AG04450 (cell line): ENCODE results near the gene IL20. TPM values are rescaled to one million over a fixed set of nuclear protein-coding genes. Genes with fewer than 3 reads are reported as not detected.

Source experiments
- CTCF ChIA-PET: fragments of 300-600, 350-600 bp; formaldehyde crosslinking; extraction: SDS; loops from one replicate; lab custom pipeline; 2022; ENCODE audit warnings: antibody characterized with exemption, inconsistent platforms; lab: Charles Lee
- POLR2A ChIA-PET: fragments of 350-600 bp; formaldehyde crosslinking; extraction: SDS; loops from one replicate; lab custom pipeline; 2021; ENCODE audit warnings: antibody characterized with exemption, inconsistent platforms; lab: Yijun Ruan, JAX
- DNase-seq: peaks from one replicate; pipeline ENCODE4 v3.0.0-alpha.2; 2011; ENCODE audit warnings: low read depth, low spot score
- H3K27ac ChIP-seq: one replicate; pipeline ENCODE4 v1.5.1; 2012; ENCODE audit warnings: low read depth, low read length, control low read depth
- H3K27me3 ChIP-seq: one replicate; pipeline ENCODE4 v1.6.0; 2012; ENCODE audit warnings: low read length; ENCODE audit not compliant: control insufficient read depth, insufficient read depth
- H3K4me3 ChIP-seq: 2 replicates; pipeline ENCODE4 v1.5.1; 2011; ENCODE audit warnings: mild to moderate bottlenecking, low read depth, low read length, control low read depth
- H3K9me3 ChIP-seq: 2 replicates; pipeline ENCODE4 v1.5.1; 2012; ENCODE audit warnings: low read length; ENCODE audit not compliant: control insufficient read depth, insufficient read depth
- polyA plus RNA-seq: library from polyadenylated mRNA; depleted of rRNA; stranded (reverse); fragments of >200 nt; gene quantifications from 2 replicates; pipeline ENCODE4 v1.2.3, GENCODE V29; 2011
- TF ChIP-seq, protein P1 (sequence below): IDR thresholded peaks from 2 replicates; pipeline ENCODE4 v1.5.1; 2011; ENCODE audit warnings: low read depth, low read length, control low read depth, inconsistent platforms

IL20 gene
- polyA plus RNA-seq, 1 experiment, result not detected

DNA sequence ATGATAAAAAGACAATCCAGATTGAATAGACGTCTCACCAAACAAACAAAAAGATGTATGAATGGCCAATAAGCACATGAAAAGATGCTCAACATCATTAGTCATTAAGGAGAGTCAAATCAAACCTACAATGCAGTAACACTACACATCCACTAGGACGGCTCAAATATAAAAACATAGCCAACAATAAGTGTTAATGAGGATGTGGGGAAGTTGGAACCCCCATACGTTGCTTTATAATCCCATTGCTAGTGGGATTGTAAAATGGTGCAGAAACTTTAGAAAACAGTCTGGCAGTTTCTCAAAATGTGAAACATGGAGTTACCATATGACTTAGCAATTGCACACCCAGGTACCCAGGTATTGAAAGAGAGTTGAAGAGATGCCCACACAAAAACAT is 17.1 kb downstream of the IL20 start:
- no peak for DNase-seq
- POLR2A ChIA-PET, result no interaction called here
- no peaks in the 10 kb centered on the region for H3K9me3 ChIP-seq
- H3K27ac ChIP-seq, result no peak overlapping the region
- TF ChIP-seq, protein P1, sequence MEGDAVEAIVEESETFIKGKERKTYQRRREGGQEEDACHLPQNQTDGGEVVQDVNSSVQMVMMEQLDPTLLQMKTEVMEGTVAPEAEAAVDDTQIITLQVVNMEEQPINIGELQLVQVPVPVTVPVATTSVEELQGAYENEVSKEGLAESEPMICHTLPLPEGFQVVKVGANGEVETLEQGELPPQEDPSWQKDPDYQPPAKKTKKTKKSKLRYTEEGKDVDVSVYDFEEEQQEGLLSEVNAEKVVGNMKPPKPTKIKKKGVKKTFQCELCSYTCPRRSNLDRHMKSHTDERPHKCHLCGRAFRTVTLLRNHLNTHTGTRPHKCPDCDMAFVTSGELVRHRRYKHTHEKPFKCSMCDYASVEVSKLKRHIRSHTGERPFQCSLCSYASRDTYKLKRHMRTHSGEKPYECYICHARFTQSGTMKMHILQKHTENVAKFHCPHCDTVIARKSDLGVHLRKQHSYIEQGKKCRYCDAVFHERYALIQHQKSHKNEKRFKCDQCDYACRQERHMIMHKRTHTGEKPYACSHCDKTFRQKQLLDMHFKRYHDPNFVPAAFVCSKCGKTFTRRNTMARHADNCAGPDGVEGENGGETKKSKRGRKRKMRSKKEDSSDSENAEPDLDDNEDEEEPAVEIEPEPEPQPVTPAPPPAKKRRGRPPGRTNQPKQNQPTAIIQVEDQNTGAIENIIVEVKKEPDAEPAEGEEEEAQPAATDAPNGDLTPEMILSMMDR, result peak; percentile 16; the same call in 1 of the 2 replicates
- CTCF ChIA-PET, result interaction anchor here (2.9 kb wide), 1 partner anchor 18 kb away, joined by 30 read pairs; the partner anchor contains the start of gene IL20
- H3K4me3 ChIP-seq, result no peak overlapping the region
- H3K27me3 ChIP-seq, result no peaks in the 10 kb centered on the region

DNA sequence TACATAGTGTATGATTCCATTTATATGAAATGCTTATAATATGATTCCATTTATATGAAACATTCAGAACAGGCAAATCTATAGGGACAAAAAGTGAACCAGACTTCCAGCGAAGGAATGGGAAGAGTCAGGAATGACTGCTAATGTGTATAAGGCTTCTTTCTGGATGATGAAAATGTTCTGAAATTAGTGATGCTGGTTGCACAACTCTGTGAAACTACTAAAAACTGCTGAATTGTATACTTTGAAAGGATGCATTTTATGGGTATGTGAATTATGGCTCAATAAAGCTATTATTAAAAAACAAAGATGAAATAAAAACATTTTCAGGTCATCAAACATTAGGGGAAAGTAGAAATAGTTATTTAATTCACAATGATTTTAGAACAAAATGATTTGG is 17.7 kb downstream of the IL20 start:
- DNase-seq, result no peak
- ChIA-PET POLR2A (no interaction called here), CTCF (interaction anchor here (0.9 to 5.8 kb wide), 4 partner anchors 13 to 74 kb away, joined by 3 to 37 read pairs (median 16); partner anchors contain the start of gene IL20)
- no peak overlapping the region for H3K27ac ChIP-seq
- no peak overlapping the region for H3K4me3 ChIP-seq
- TF ChIP-seq, protein P1, result no peak
- H3K9me3 ChIP-seq, result no peaks in the 10 kb centered on the region
- no peaks in the 10 kb centered on the region for H3K27me3 ChIP-seq

DNA sequence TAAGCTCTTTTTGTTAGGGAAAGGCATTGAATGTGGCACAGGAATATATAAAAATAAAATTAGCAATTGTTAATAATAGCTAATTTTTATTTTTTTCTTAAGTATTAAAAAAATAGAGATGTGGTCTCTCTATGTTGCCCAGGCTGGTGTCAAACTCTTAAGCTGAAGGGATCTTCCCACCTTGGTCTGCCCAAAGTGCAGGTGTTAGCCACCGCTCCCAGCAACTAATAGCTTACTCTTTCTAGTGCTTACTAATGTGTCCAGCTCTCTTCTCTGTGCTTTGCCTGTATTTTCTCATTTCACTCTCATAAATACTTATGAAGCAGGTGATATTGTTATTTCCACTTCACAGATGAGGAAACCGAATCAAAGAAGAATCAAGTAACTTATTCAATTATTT is 18.5 kb downstream of the IL20 start:
- H3K9me3 ChIP-seq, result no peaks in the 10 kb centered on the region
- DNase-seq, result no peak
- H3K27ac ChIP-seq, result no peak overlapping the region
- H3K27me3 ChIP-seq, result no peaks in the 10 kb centered on the region
- H3K4me3 ChIP-seq, result no peak overlapping the region
- CTCF ChIA-PET, result interaction anchor here (0.9 to 5.8 kb wide), 4 partner anchors 14 to 74 kb away, joined by 3 to 37 read pairs (median 16); partner anchors contain the start of gene IL20
- TF ChIP-seq, protein P1, result no peak
- POLR2A ChIA-PET, result no interaction called here

DNA sequence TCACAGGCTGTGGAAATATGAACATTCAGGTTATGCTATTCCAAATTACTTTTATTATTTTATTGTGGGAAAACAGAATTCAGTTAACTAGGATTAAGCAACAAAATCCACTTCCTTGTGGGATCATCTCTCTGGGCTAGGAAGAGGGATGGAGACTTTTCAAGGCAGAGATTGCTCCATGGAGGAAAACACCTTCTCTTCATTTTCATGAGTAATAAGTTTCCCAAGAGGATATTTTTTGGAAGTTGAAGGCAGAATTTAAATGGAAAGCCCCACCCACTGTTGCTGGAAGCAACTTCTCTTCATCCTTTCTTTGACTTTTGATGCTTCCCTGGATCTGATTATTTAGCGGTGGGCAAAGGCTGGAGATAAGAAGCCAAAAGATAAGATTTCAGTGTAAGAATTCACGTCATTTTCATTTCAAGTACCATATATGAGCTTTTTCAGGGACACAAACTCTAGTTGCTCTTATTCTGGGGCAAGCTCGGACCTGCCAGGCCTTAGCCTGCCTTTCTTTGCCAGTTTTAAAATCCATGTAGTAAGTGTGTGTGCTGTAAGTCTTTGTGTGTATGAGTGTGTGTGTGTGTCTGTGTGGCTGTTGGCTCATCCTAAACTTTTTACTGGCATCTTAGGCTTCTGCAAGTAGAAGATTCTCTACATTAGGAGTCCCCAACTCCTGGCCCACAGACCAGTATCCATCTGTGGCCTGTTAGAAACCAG is 20.1 kb downstream of the IL20 start:
- Histone ChIP-seq H3K27me3 (no peaks in the 10 kb centered on the region), H3K9me3 (no peaks in the 10 kb centered on the region), H3K4me3 (no peak overlapping the region), H3K27ac (no peak overlapping the region)
- TF ChIP-seq, protein P1, result no peak
- POLR2A ChIA-PET, result no interaction called here
- no peak for DNase-seq
- CTCF ChIA-PET, result interaction anchor here (2.9 to 5.8 kb wide), 2 partner anchors 21 to 27 kb away, joined by 30 to 37 read pairs; partner anchors contain the start of gene IL20

DNA sequence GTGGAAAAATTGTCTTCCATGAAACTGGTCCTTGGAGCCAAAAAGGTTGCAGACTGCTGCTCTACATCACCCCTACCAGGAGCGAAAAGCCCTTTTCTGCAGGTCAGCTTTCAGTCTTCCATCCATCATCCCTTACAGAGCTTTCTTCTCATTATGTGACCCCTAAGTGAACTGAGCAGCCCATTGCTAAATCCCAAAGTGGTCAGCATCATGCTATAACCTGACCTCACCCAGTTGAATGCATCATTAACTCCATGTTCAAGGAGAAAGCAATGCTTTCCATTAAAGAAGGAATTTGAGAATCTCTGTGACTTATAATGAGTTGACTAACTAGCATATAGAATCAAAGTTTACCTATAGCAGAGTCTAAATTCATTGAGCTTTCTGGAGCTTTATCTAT is 21.4 kb downstream of the IL20 start:
- Histone ChIP-seq H3K4me3 (no peak overlapping the region), H3K27me3 (no peaks in the 10 kb centered on the region), H3K9me3 (no peaks in the 10 kb centered on the region), H3K27ac (no peak overlapping the region)
- TF ChIP-seq, protein P1, result no peak
- ChIA-PET POLR2A (no interaction called here), CTCF (interaction anchor here (0.6 to 5.8 kb wide), 4 partner anchors 22 to 274 kb away, joined by 4 to 37 read pairs (median 13); partner anchors contain the start of genes EIF2D and IL20)
- no peak for DNase-seq
